GM23338 (cell line): ENCODE data around the gene KCNK1.

Source experiments
- CTCF ChIP-seq, 2 experiments: fragments of 200-600 bp in 1 of 2; sonication (generic) in 1 of 2; conservative IDR thresholded peaks; 2 replicates each; pipeline versions ENCODE4 v1.5.1 to v1.6.1; 2016 to 2017; ENCODE audit warnings: antibody characterized with exemption in 2 of 2, low read depth in 2 of 2, mild to moderate bottlenecking in 2 of 2, moderate library complexity in 1 of 2
- EZH2 ChIP-seq: fragments of 200-600 bp; sonication (generic); IDR thresholded peaks from one replicate; pipeline ENCODE4 v1.8.0; 2017; ENCODE audit warnings: antibody characterized with exemption, mild to moderate bottlenecking, low read depth; ENCODE audit not compliant: unreplicated experiment
- EZH2phosphoT487 ChIP-seq: fragments of 200-600 bp; sonication (generic); IDR thresholded peaks from one replicate; pipeline ENCODE4 v1.8.1; 2018; ENCODE audit warnings: antibody characterized with exemption; ENCODE audit not compliant: unreplicated experiment
- JUNB ChIP-seq: IDR thresholded peaks from one replicate; pipeline ENCODE4 v1.6.1; 2016; ENCODE audit warnings: antibody characterized with exemption; ENCODE audit not compliant: unreplicated experiment
- NANOG ChIP-seq: IDR thresholded peaks from 2 replicates; pipeline ENCODE4 v1.6.1; 2016; ENCODE audit warnings: antibody characterized with exemption, borderline replicate concordance
- POLR2AphosphoS5 ChIP-seq: IDR thresholded peaks from 2 replicates; pipeline ENCODE4 v1.6.1; 2016; ENCODE audit warnings: antibody characterized with exemption, low read depth
- REST ChIP-seq: IDR thresholded peaks from one replicate; pipeline ENCODE4 v1.6.1; 2018; ENCODE audit warnings: antibody characterized with exemption; ENCODE audit not compliant: unreplicated experiment
- STAT1 ChIP-seq: IDR thresholded peaks from one replicate; pipeline ENCODE4 v1.6.1; 2016; ENCODE audit warnings: antibody characterized with exemption; ENCODE audit not compliant: unreplicated experiment

GRCh38 chr1:233613252-233614172, at the start of gene KCNK1:
- TF ChIP-seq REST (no peak), CTCF (conservative IDR thresholded peaks at IDR 0.05; ENCODE audit: low read depth in 2 of 2) (no peak), EZH2 (no peak), STAT1 (no peak), NANOG (no peak), JUNB (no peak), EZH2phosphoT487 (no peak), POLR2AphosphoS5 (peak; percentile 58)
